Keratinocyte (primary cell): ENCODE data around the gene NUP133.

Source experiments
- EZH2 ChIP-seq: IDR thresholded peaks from one replicate; pipeline ENCODE4 v1.6.1; 2012; ENCODE audit warnings: inconsistent platforms, mild to moderate bottlenecking, low read length, moderate library complexity
- TF ChIP-seq, protein P1 (sequence below), 3 experiments: IDR thresholded peaks in 1 of 3; conservative IDR thresholded peaks in 1 of 3; optimal IDR thresholded peaks in 1 of 3; 2 replicates in 2 of 3; 3 replicates in 1 of 3; pipeline versions ENCODE3 to v1.5.1; 2011; ENCODE audit warnings: low read length in 3 of 3, mild to moderate bottlenecking in 3 of 3, moderate library complexity in 2 of 3, control low read depth in 1 of 3, inconsistent platforms in 1 of 3; ENCODE audit not compliant: insufficient read depth in 2 of 3; ENCODE audit errors: extremely low read depth in 1 of 3

DNA sequence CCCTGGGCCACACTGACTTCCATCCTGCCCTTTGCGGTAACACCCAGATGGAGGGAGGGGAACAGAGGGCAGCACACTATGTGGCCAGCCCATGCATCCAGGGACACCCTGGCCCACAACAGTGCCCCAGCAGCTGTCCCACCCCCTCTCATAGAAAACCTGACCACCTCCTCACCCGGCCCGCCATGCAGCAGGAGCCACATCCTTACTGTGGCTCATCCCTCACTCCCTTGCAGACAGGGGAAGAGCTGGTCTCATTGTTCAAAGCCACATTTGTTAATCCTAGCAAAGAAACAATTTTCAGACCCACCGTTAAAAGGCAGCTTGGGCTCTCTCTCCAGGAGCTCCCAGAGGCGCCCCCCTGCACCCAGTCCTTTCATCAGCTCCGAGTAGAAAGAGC is 23.2 kb upstream of the NUP133 start:
- TF ChIP-seq, protein P1, sequence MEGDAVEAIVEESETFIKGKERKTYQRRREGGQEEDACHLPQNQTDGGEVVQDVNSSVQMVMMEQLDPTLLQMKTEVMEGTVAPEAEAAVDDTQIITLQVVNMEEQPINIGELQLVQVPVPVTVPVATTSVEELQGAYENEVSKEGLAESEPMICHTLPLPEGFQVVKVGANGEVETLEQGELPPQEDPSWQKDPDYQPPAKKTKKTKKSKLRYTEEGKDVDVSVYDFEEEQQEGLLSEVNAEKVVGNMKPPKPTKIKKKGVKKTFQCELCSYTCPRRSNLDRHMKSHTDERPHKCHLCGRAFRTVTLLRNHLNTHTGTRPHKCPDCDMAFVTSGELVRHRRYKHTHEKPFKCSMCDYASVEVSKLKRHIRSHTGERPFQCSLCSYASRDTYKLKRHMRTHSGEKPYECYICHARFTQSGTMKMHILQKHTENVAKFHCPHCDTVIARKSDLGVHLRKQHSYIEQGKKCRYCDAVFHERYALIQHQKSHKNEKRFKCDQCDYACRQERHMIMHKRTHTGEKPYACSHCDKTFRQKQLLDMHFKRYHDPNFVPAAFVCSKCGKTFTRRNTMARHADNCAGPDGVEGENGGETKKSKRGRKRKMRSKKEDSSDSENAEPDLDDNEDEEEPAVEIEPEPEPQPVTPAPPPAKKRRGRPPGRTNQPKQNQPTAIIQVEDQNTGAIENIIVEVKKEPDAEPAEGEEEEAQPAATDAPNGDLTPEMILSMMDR (optimal IDR thresholded peaks at IDR 0.05 in 1 of 3, IDR thresholded peaks at IDR 0.05 in 1 of 3, conservative IDR thresholded peaks at IDR 0.05 in 1 of 3; ENCODE audit: extremely low read depth in 1 of 3, insufficient read depth in 2 of 3, low read length in 3 of 3): no peak
- TF ChIP-seq EZH2: no peak
